AG04449 (cell line): Measurements from ENCODE around the gene EHMT2.

Experiments used
- CTCF ChIA-PET: fragments of 350-600 bp; formaldehyde crosslinking; extraction: SDS; loops from one replicate; lab custom pipeline; 2021; ENCODE audit warnings: antibody characterized with exemption; lab: Yijun Ruan, JAX
- POLR2A ChIA-PET: fragments of 400-600, 350-600 bp; formaldehyde crosslinking; extraction: SDS; loops from one replicate; lab custom pipeline; 2020; ENCODE audit warnings: antibody characterized with exemption, inconsistent platforms; lab: Yijun Ruan, JAX
- DNase-seq: peaks from one replicate; pipeline ENCODE4 v3.0.0-alpha.2; 2010; ENCODE audit warnings: low read depth, low spot score
- H3K4me3 ChIP-seq: 2 replicates; pipeline ENCODE4 v1.5.1; 2011; ENCODE audit warnings: low read depth, mild to moderate bottlenecking, control low read depth, low read length
- CTCF ChIP-seq: IDR thresholded peaks from one replicate; pipeline ENCODE4 v1.5.1; 2011; ENCODE audit warnings: mild to moderate bottlenecking, moderate library complexity, low read length, control low read depth, inconsistent platforms; ENCODE audit not compliant: insufficient read depth; ENCODE audit errors: missing control alignments

EHMT2 gene

GRCh38 chr6:31898383-31899011 lies 999 bp upstream of the EHMT2 start:
- ChIA-PET CTCF (interaction anchor here (0.6 to 2.6 kb wide), 8 partner anchors 9 to 748 kb away, joined by 3 to 24 read pairs (median 4); no protein-coding TSS in a partner anchor), POLR2A (interaction anchor here (0.6 to 1.9 kb wide), 5 partner anchors 16 to 71 kb away, joined by 3 to 6 read pairs (median 4); partner anchors contain the start of genes HSPA1B, NELFE, NEU1 and SKIC2)
- no peak for DNase-seq
- peak overlapping the region; percentile 97 for H3K4me3 ChIP-seq
- no peak for TF ChIP-seq CTCF

- ChIA-PET CTCF (interaction anchor here (1.0 to 2.6 kb wide), 5 partner anchors 8 to 55 kb away, joined by 3 to 24 read pairs (median 9); no protein-coding TSS in a partner anchor), POLR2A (interaction anchor here (0.6 to 1.9 kb wide), 9 partner anchors 10 to 233 kb away, joined by 3 to 8 read pairs (median 3); partner anchors contain the start of genes DXO, GPANK1, HSPA1B and NELFE)
- peak overlapping the region; percentile 97 for H3K4me3 ChIP-seq
- TF ChIP-seq CTCF: no peak
- no peak for DNase-seq
Observed at GRCh38 chr6:31896856-31897611, 464 bp downstream of the EHMT2 start.

GRCh38 chr6:31896493-31896855 lies 1.0 kb downstream of the EHMT2 start:
- peak overlapping the region; percentile 97 for H3K4me3 ChIP-seq
- POLR2A ChIA-PET: interaction anchor here (1.4 kb wide), 2 partner anchors 33 to 232 kb away, joined by 3 to 8 read pairs; partner anchors contain the start of genes GPANK1 and NEU1
- CTCF ChIA-PET: interaction anchor here (1.0 to 1.5 kb wide), 3 partner anchors 9 to 56 kb away, joined by 3 to 9 read pairs (median 8); no protein-coding TSS in a partner anchor
- no peak for TF ChIP-seq CTCF
- DNase-seq: no peak

GRCh38 chr6:31892821-31893220 lies 4.7 kb downstream of the EHMT2 start:
- TF ChIP-seq CTCF: no peak
- DNase-seq: no peak
- POLR2A ChIA-PET: no interaction called here
- CTCF ChIA-PET: interaction anchor here (0.9 kb wide), 1 partner anchor 60 kb away, joined by 4 read pairs; no protein-coding TSS in a partner anchor
- no peak overlapping the region for H3K4me3 ChIP-seq

- ChIA-PET CTCF (interaction anchor here (0.6 to 4.8 kb wide), 17 partner anchors 8 to 211 kb away, joined by 3 to 44 read pairs (median 5); partner anchors contain the start of genes EHMT2 and LY6G5C), POLR2A (no interaction called here)
- H3K4me3 ChIP-seq: no peak overlapping the region
- DNase-seq: no peak
- TF ChIP-seq CTCF: no peak
Observed at GRCh38 chr6:31889331-31889972, 8.0 kb downstream of the EHMT2 start.
